HepG2 (cell line): Measurements from ENCODE around the gene SLC23A3. TPM values are rescaled to one million over a fixed set of nuclear protein-coding genes. Genes with fewer than 3 reads are reported as not detected.

Experiments
- ATM ChIP-seq: fragments of 450-650 bp; IDR thresholded peaks from 2 replicates; pipeline ENCODE4 v1.7.1; 2017; ENCODE audit warnings: mild to moderate bottlenecking, borderline replicate concordance
- DNMT1 ChIP-seq: sonication (generic); formaldehyde crosslinking; IDR thresholded peaks from 2 replicates; pipeline ENCODE4 v1.5.1; 2020; ENCODE audit warnings: mild to moderate bottlenecking, missing genetic modification reagents
- HNRNPLL ChIP-seq: fragments of 200-400 bp; formaldehyde crosslinking; IDR thresholded peaks from 2 replicates; pipeline ENCODE4 v1.6.1; 2017; ENCODE audit warnings: mild to moderate bottlenecking, low read depth, low read length; ENCODE audit not compliant: poor library complexity, severe bottlenecking
- ZNF350 ChIP-seq: sonication (generic); formaldehyde crosslinking; IDR thresholded peaks from 2 replicates; pipeline ENCODE4 v1.4.0; 2020; ENCODE audit warnings: mild to moderate bottlenecking, low read depth, missing genetic modification reagents, borderline replicate concordance
- ZNF737 ChIP-seq: sonication (generic); formaldehyde crosslinking; IDR thresholded peaks from 2 replicates; pipeline ENCODE4 v1.5.0; 2020; ENCODE audit warnings: missing genetic modification reagents, mild to moderate bottlenecking, borderline replicate concordance
- polyA plus RNA-seq, 8 experiments: library from polyadenylated mRNA; depleted of rRNA in 3 of 8; stranded (reverse) in 7 of 8; unstranded in 1 of 8; fragments of >200 nt; fragmentation: Illumina TruSeq in 4 of 8; extraction: Trizol in 4 of 8; gene quantifications; 2 replicates each; pipeline versions ENCODE4 v1.2.1 to v1.2.3, GENCODE V29; 2011 to 2016; ENCODE audit warnings: low read depth in 4 of 8, missing spikeins in 1 of 8, mixed read lengths in 1 of 8; ENCODE audit not compliant: insufficient read depth in 1 of 8
- total RNA-seq, 5 experiments: library from RNA; depleted of rRNA; stranded (reverse); fragments of >200 nt; fragmentation: Illumina TruSeq; extraction: Trizol; gene quantifications; 2 replicates each; pipeline ENCODE4 v1.2.3, GENCODE V29; 2016; ENCODE audit warnings: low read depth in 1 of 5
- TF ChIP-seq, protein P1 (sequence below): sonication (generic); formaldehyde crosslinking; IDR thresholded peaks from one replicate; pipeline ENCODE4 v1.5.1; 2020; ENCODE audit warnings: mild to moderate bottlenecking, missing genetic modification reagents; ENCODE audit errors: not compliant biosample characterization
- TF ChIP-seq, protein P2 (sequence below): sonication (generic); formaldehyde crosslinking; IDR thresholded peaks from 2 replicates; pipeline ENCODE4 v1.4.0; 2020; ENCODE audit warnings: mild to moderate bottlenecking, missing genetic modification reagents
- TF ChIP-seq, protein P3 (sequence below): IDR thresholded peaks from 2 replicates; pipeline ENCODE4 v1.6.1; 2016; ENCODE audit warnings: mild to moderate bottlenecking

The SLC23A3 gene
- total and polyA plus RNA-seq, 2 of the 13 experiments (the other 11 are each of a cell fraction or from before 2014, with no cell fraction given) = 0.38 to 0.78 TPM

DNA sequence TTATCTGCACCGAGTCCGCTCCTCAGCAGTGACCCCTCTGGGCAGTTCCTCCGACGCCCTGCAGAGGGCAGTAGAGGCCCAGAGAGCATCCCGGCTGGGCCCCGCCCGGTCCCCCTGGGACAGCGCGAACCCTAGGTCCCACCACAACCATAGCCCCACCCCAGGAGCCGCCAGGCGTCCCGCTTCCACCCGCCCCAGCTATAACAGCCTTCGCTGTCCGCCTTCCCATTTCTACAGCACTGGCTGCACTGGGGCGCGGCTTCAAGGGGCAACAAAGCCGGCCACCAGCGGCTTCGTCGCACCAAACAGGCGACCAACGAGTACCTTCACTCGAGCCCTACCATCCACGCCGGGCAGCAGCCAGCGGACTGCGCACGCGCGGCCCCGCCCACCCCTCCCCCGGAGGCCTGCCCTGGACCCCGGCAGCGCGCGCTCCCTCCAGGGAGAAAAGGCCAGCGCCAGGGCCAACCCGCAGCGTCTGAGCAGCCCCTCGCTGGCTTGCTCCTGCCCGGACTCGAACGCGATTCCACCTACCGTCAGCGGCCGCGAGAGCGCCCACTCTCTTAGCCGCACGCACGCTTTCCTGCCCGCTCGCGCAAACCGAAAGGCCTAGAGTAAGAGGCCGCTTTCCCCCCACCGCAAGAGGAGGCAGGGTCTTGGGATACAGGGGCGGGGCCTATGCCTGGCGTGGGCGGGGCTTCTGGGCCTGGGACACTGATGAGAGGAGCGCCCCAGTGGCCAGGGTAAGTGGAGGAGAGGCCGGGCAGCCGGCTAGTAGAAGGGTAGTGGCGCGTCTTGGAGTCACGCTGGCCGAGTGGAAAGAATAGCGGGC lies 9.4 kb downstream of the SLC23A3 start, which contains the start of gene NHEJ1 (continued):
- TF ChIP-seq, protein P1, sequence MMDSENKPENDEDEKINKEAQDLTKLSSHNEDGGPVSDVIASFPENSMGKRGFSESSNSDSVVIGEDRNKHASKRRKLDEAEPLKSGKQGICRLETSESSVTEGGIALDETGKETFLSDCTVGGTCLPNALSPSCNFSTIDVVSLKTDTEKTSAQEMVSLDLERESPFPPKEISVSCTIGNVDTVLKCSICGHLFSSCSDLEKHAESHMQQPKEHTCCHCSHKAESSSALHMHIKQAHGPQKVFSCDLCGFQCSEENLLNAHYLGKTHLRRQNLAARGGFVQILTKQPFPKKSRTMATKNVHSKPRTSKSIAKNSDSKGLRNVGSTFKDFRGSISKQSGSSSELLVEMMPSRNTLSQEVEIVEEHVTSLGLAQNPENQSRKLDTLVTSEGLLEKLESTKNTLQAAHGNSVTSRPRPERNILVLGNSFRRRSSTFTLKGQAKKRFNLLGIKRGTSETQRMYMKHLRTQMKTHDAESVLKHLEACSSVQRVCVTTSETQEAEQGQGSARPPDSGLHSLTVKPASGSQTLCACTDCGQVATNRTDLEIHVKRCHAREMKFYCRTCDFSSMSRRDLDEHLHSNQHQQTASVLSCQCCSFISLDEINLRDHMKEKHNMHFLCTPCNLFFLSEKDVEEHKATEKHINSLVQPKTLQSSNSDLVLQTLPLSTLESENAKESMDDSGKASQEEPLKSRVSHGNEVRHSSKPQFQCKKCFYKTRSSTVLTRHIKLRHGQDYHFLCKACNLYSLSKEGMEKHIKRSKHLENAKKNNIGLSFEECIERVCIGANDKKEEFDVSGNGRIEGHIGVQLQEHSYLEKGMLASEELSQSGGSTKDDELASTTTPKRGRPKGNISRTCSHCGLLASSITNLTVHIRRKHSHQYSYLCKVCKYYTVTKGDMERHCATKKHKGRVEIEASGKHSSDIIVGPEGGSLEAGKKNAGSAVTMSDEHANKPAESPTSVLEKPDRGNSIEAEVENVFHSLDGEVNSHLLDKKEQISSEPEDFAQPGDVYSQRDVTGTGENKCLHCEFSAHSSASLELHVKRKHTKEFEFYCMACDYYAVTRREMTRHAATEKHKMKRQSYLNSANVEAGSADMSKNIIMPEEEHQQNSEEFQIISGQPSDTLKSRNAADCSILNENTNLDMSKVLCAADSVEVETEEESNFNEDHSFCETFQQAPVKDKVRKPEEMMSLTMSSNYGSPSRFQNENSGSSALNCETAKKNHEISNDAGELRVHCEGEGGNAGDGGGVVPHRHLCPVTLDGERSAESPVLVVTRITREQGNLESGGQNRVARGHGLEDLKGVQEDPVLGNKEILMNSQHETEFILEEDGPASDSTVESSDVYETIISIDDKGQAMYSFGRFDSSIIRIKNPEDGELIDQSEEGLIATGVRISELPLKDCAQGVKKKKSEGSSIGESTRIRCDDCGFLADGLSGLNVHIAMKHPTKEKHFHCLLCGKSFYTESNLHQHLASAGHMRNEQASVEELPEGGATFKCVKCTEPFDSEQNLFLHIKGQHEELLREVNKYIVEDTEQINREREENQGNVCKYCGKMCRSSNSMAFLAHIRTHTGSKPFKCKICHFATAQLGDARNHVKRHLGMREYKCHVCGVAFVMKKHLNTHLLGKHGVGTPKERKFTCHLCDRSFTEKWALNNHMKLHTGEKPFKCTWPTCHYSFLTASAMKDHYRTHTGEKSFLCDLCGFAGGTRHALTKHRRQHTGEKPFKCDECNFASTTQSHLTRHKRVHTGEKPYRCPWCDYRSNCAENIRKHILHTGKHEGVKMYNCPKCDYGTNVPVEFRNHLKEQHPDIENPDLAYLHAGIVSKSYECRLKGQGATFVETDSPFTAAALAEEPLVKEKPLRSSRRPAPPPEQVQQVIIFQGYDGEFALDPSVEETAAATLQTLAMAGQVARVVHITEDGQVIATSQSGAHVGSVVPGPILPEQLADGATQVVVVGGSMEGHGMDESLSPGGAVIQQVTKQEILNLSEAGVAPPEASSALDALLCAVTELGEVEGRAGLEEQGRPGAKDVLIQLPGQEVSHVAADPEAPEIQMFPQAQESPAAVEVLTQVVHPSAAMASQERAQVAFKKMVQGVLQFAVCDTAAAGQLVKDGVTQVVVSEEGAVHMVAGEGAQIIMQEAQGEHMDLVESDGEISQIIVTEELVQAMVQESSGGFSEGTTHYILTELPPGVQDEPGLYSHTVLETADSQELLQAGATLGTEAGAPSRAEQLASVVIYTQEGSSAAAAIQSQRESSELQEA (CRISPR knock-in tag) = peak; percentile 83
- TF ChIP-seq, protein P2, sequence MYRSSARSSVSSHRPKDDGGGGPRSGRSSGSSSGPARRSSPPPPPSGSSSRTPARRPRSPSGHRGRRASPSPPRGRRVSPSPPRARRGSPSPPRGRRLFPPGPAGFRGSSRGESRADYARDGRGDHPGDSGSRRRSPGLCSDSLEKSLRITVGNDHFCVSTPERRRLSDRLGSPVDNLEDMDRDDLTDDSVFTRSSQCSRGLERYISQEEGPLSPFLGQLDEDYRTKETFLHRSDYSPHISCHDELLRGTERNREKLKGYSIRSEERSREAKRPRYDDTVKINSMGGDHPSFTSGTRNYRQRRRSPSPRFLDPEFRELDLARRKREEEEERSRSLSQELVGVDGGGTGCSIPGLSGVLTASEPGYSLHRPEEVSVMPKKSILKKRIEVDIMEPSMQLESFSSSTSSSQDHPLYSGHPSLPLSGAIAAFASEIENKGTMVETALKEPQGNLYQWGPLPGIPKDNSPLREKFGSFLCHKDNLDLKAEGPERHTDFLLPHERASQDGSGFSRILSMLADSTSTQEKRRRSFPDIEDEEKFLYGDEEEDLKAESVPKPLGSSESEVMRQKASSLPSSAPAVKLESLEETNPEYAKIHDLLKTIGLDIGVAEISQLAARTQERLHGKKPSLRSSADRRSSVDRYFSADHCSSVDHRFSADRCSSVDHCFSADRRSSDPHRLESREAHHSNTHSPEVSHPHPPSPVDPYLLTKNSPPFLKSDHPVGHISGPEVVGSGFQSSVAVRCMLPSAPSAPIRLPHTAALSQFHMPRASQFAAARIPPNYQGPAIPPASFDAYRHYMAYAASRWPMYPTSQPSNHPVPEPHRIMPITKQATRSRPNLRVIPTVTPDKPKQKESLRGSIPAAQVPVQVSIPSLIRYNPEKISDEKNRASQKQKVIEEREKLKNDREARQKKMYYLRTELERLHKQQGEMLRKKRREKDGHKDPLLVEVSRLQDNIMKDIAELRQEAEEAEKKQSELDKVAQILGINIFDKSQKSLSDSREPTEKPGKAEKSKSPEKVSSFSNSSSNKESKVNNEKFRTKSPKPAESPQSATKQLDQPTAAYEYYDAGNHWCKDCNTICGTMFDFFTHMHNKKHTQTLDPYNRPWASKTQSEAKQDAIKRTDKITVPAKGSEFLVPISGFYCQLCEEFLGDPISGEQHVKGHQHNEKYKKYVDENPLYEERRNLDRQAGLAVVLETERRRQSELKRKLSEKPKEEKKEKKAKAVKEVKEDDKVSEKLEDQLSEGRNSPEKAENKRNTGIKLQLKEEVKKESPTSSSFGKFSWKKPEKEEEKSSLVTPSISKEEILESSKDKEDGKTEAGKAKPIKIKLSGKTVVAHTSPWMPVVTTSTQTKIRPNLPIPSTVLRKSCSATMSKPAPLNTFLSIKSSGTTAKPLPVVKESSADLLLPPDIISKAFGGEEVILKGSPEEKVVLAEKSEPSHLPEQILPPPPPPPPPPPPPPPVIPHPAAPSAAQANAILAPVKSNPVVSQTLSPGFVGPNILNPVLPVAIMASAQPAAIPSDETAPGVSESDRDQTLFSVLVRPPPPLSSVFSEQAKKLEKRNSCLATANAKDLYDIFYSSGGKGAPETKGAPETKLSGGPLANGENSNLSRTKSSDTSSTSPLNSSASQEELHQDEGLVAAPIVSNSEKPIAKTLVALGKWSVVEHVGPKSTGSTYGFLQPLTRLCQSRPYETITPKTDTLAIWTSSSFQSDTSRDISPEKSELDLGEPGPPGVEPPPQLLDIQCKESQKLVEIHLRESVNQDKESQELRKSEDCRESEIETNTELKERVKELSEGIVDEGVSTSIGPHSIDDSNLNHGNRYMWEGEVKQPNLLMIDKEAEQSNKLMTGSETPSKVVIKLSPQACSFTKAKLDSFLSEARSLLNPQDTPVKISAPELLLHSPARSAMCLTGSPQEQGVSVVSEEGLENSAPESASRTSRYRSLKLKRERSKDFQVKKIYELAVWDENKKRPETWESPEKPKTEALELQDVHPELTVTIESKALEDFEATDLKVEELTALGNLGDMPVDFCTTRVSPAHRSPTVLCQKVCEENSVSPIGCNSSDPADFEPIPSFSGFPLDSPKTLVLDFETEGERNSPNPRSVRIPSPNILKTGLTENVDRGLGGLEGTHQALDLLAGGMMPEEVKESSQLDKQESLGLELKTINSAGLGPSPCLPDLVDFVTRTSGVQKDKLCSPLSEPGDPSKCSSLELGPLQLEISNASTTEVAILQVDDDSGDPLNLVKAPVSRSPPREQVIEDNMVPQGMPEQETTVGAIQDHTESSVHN (CRISPR knock-in tag) = no peak; the same call in 1 of the 2 replicates
- TF ChIP-seq DNMT1 (CRISPR knock-in tag) (no peak; the same call in 1 of the 2 replicates), ZNF737 (CRISPR knock-in tag) (no peak), HNRNPLL (peak; percentile 77), ATM (no peak), ZNF350 (CRISPR knock-in tag) (peak; percentile 92)
- TF ChIP-seq, protein P3, sequence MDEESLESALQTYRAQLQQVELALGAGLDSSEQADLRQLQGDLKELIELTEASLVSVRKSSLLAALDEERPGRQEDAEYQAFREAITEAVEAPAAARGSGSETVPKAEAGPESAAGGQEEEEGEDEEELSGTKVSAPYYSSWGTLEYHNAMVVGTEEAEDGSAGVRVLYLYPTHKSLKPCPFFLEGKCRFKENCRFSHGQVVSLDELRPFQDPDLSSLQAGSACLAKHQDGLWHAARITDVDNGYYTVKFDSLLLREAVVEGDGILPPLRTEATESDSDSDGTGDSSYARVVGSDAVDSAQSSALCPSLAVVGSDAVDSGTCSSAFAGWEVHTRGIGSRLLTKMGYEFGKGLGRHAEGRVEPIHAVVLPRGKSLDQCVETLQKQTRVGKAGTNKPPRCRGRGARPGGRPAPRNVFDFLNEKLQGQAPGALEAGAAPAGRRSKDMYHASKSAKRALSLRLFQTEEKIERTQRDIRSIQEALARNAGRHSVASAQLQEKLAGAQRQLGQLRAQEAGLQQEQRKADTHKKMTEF = peak; percentile 87
